H9 (cell line): ENCODE data around the gene DPP3. TPM values are rescaled to one million over a fixed set of nuclear protein-coding genes. Genes with fewer than 3 reads are reported as not detected.

Source experiments
- DNase-seq: peaks from one replicate; pipeline ENCODE4 v3.0.0-alpha.2; 2017
- H2AFZ ChIP-seq: one replicate; pipeline ENCODE4 v1.6.1; 2013; ENCODE audit warnings: mild to moderate bottlenecking, low read length, control low read depth, moderate library complexity
- H2AK5ac ChIP-seq: 2 replicates; pipeline ENCODE4 v1.6.1; 2013; ENCODE audit warnings: low read length, control low read depth, mixed read lengths; ENCODE audit not compliant: insufficient read length
- H2BK120ac ChIP-seq: one replicate; pipeline ENCODE4 v1.6.1; 2013; ENCODE audit warnings: low read depth, mild to moderate bottlenecking, low read length, control low read depth, inconsistent platforms; ENCODE audit not compliant: poor library complexity, severe bottlenecking
- H2BK12ac ChIP-seq: 2 replicates; pipeline ENCODE4 v1.6.1; 2013; ENCODE audit warnings: low read length, control low read depth, mixed read lengths, low read depth; ENCODE audit not compliant: insufficient read length
- H2BK15ac ChIP-seq: 2 replicates; pipeline ENCODE4 v1.6.1; 2013; ENCODE audit warnings: low read depth, low read length, control low read depth
- H2BK20ac ChIP-seq: one replicate; pipeline ENCODE4 v1.6.1; 2013; ENCODE audit warnings: low read depth, mild to moderate bottlenecking, low read length, control low read depth, inconsistent platforms; ENCODE audit not compliant: poor library complexity, severe bottlenecking
- H2BK5ac ChIP-seq: 2 replicates; pipeline ENCODE4 v1.6.1; 2013; ENCODE audit warnings: low read length, control low read depth, mixed read lengths; ENCODE audit not compliant: insufficient read length
- H3K14ac ChIP-seq: 2 replicates; pipeline ENCODE4 v1.6.1; 2013; ENCODE audit warnings: low read length, control low read depth; ENCODE audit not compliant: insufficient read depth
- H3K18ac ChIP-seq: 2 replicates; pipeline ENCODE4 v1.6.1; 2013; ENCODE audit warnings: low read depth, mild to moderate bottlenecking, mixed read lengths, low read length, control low read depth; ENCODE audit not compliant: insufficient read length
- H3K23ac ChIP-seq: 2 replicates; pipeline ENCODE4 v1.6.1; 2013; ENCODE audit warnings: low read length, control low read depth, mixed read lengths, low read depth; ENCODE audit not compliant: insufficient read length
- H3K23me2 ChIP-seq: 2 replicates; pipeline ENCODE4 v1.6.1; 2013; ENCODE audit warnings: low read depth, mild to moderate bottlenecking, mixed read lengths, low read length, control low read depth; ENCODE audit not compliant: insufficient read length, poor library complexity, severe bottlenecking
- H3K27ac ChIP-seq: 2 replicates; pipeline ENCODE4 v1.5.1; 2013; ENCODE audit warnings: low read length, control low read depth, mixed read lengths, low read depth; ENCODE audit not compliant: insufficient read length
- H3K27me3 ChIP-seq: 2 replicates; pipeline ENCODE4 v1.6.1; 2013; ENCODE audit warnings: low read length, control low read depth, inconsistent platforms; ENCODE audit not compliant: insufficient read depth
- H3K4ac ChIP-seq: 2 replicates; pipeline ENCODE4 v1.6.1; 2013; ENCODE audit warnings: low read depth, mild to moderate bottlenecking, control low read depth, inconsistent platforms, low read length, moderate library complexity
- H3K4me1 ChIP-seq: 2 replicates; pipeline ENCODE4 v1.6.1; 2013; ENCODE audit warnings: low read length, control low read depth, inconsistent platforms; ENCODE audit not compliant: insufficient read depth
- H3K4me2 ChIP-seq: 2 replicates; pipeline ENCODE4 v1.6.1; 2013; ENCODE audit warnings: low read length, control low read depth, mixed read lengths; ENCODE audit not compliant: insufficient read length, insufficient read depth
- H3K56ac ChIP-seq: 2 replicates; pipeline ENCODE4 v1.6.1; 2013; ENCODE audit warnings: low read depth, mild to moderate bottlenecking, mixed read lengths, low read length, control low read depth; ENCODE audit not compliant: insufficient read length
- H3K79me1 ChIP-seq: 2 replicates; pipeline ENCODE4 v1.6.1; 2013; ENCODE audit warnings: low read depth, mild to moderate bottlenecking, moderate library complexity, low read length, control low read depth, inconsistent platforms; ENCODE audit not compliant: insufficient read depth, poor library complexity, severe bottlenecking
- H3K79me2 ChIP-seq: 2 replicates; pipeline ENCODE4 v1.6.1; 2013; ENCODE audit warnings: low read length, control low read depth, inconsistent platforms; ENCODE audit not compliant: insufficient read depth
- H3K9ac ChIP-seq: 2 replicates; pipeline ENCODE4 v1.6.1; 2013; ENCODE audit warnings: low read length, control low read depth, mixed read lengths; ENCODE audit not compliant: insufficient read length; ENCODE audit errors: extremely low read depth
- H3K9me3 ChIP-seq: one replicate; pipeline ENCODE4 v1.6.1; 2013; ENCODE audit warnings: low read depth, low read length, inconsistent platforms; ENCODE audit not compliant: control insufficient read depth
- H3T11ph ChIP-seq: one replicate; pipeline ENCODE4 v1.6.1; 2013; ENCODE audit warnings: mild to moderate bottlenecking, low read length, control low read depth, inconsistent platforms
- H4K20me1 ChIP-seq: one replicate; pipeline ENCODE4 v1.6.1; 2013; ENCODE audit not compliant: control insufficient read depth, insufficient read length, insufficient read depth
- H4K5ac ChIP-seq: 2 replicates; pipeline ENCODE4 v1.6.1; 2013; ENCODE audit warnings: low read depth, mild to moderate bottlenecking, mixed read lengths, low read length, control low read depth; ENCODE audit not compliant: insufficient read length
- H4K8ac ChIP-seq: replicated peaks from 2 replicates; pipeline ENCODE4 v1.6.1; 2013; ENCODE audit warnings: low read length, control low read depth, mixed read lengths, low read depth; ENCODE audit not compliant: insufficient read length
- H4K91ac ChIP-seq: 2 replicates; pipeline ENCODE4 v1.6.1; 2013; ENCODE audit warnings: low read depth, mild to moderate bottlenecking, moderate library complexity, mixed read lengths, low read length, control low read depth; ENCODE audit not compliant: insufficient read length
- H3K27ac Mint-ChIP-seq, 3 experiments: 2 replicates in 2 of 3; 3 replicates in 1 of 3; pipeline ENCODE4 v1.8.0; 2020 to 2021; ENCODE audit warnings: mixed read lengths in 3 of 3, mild to moderate bottlenecking in 1 of 3, moderate library complexity in 1 of 3
- H3K27me3 Mint-ChIP-seq: 2 replicates; pipeline ENCODE4 v1.8.0; 2021; ENCODE audit warnings: low read depth, mild to moderate bottlenecking, moderate library complexity, mixed read lengths
- H3K36me3 Mint-ChIP-seq, 3 experiments: 2 replicates in 2 of 3; 3 replicates in 1 of 3; pipeline ENCODE4 v1.8.0; 2020 to 2021; ENCODE audit warnings: low read depth in 3 of 3, mixed read lengths in 3 of 3; ENCODE audit not compliant: insufficient read depth in 1 of 3
- H3K4me1 Mint-ChIP-seq, 2 experiments: 2 replicates each; pipeline ENCODE4 v1.8.0; 2020; ENCODE audit warnings: mixed read lengths in 2 of 2
- H3K4me3 Mint-ChIP-seq, 2 experiments: 2 replicates in 1 of 2; 3 replicates in 1 of 2; pipeline ENCODE4 v1.8.0; 2020 to 2021; ENCODE audit warnings: mild to moderate bottlenecking in 2 of 2, mixed read lengths in 2 of 2, moderate library complexity in 1 of 2
- H3K9me3 Mint-ChIP-seq, 2 experiments: 2 replicates in 1 of 2; 3 replicates in 1 of 2; pipeline ENCODE4 v1.8.0; 2020; ENCODE audit warnings: mild to moderate bottlenecking in 2 of 2, mixed read lengths in 2 of 2, moderate library complexity in 1 of 2
- WGBS: extraction: QIAGEN DNeasy Blood & Tissue Kit; methylation state at CpG from one replicate; pipeline ENCODE4 v1.1.7; 2013; ENCODE audit warnings: missing lambda C conversion rate, low lambda C conversion rate, mixed read lengths; ENCODE audit not compliant: insufficient read length; ENCODE audit errors: extremely low coverage; 5-methylcytosine and 5-hydroxymethylcytosine counted together
- total RNA-seq: library from RNA; stranded (reverse); gene quantifications from 2 replicates; pipeline ENCODE4 v1.2.1, GENCODE V29; 2021
- TF ChIP-seq, protein P1 (sequence below): fragments of 200-600 bp; sonication (generic); conservative IDR thresholded peaks from 3 replicates; pipeline ENCODE4 v1.8.0; 2021; ENCODE audit warnings: antibody characterized with exemption, mild to moderate bottlenecking

DPP3 gene
- total RNA-seq, 1 experiment from 2014 or later, result 85.3 TPM

- Histone ChIP-seq H4K91ac (no peak overlapping the region), H3K4me1 (no peaks in the 10 kb centered on the region), H3K23me2 (no peaks in the 10 kb centered on the region), H3K56ac (no peak overlapping the region), H3K18ac (no peak overlapping the region), H2AK5ac (no peak overlapping the region), H3K4ac (no peak overlapping the region), H3K23ac (no peak overlapping the region), H3T11ph (no peak overlapping the region), H4K5ac (no peak overlapping the region), H2BK120ac (no peak overlapping the region), H3K9me3 (no peaks in the 10 kb centered on the region), H3K79me1 (no peaks in the 10 kb centered on the region), H3K79me2 (no peaks in the 10 kb centered on the region), H3K9ac (no peak overlapping the region), H2BK15ac (no peak overlapping the region), H3K27ac (no peak overlapping the region), H3K27me3 (no peaks in the 10 kb centered on the region), H2AFZ (no peak overlapping the region), H2BK12ac (no peak overlapping the region), H3K4me2 (no peak overlapping the region), H2BK20ac (no peak overlapping the region), H3K14ac (no peak overlapping the region; the same call in 1 of the 2 replicates), H4K8ac (no peak overlapping the region), H2BK5ac (no peak overlapping the region), H4K20me1 (no peaks in the 10 kb centered on the region)
- Mint-ChIP-seq H3K27me3 (no peaks in the 10 kb centered on the region), H3K9me3 (no peaks in the 10 kb centered on the region), H3K36me3 (peaks cover 0 to 9% (median 6%) of the 10 kb centered on the region in 3 experiments; a peak in 5 of 7 replicates), H3K4me1 (peaks cover 12 to 13% of the 10 kb centered on the region in 2 experiments), H3K27ac (peak overlapping the region in 2 of 3 experiments; percentile 19 to 55; a peak in 2 of 7 replicates), H3K4me3 (no peak overlapping the region)
- DNase-seq, result no peak
- WGBS, result no CpG with 5 or more reads among the region's 13 CpGs
- TF ChIP-seq, protein P1, sequence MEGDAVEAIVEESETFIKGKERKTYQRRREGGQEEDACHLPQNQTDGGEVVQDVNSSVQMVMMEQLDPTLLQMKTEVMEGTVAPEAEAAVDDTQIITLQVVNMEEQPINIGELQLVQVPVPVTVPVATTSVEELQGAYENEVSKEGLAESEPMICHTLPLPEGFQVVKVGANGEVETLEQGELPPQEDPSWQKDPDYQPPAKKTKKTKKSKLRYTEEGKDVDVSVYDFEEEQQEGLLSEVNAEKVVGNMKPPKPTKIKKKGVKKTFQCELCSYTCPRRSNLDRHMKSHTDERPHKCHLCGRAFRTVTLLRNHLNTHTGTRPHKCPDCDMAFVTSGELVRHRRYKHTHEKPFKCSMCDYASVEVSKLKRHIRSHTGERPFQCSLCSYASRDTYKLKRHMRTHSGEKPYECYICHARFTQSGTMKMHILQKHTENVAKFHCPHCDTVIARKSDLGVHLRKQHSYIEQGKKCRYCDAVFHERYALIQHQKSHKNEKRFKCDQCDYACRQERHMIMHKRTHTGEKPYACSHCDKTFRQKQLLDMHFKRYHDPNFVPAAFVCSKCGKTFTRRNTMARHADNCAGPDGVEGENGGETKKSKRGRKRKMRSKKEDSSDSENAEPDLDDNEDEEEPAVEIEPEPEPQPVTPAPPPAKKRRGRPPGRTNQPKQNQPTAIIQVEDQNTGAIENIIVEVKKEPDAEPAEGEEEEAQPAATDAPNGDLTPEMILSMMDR, result no peak
Observed at GRCh38 chr11:66529655-66530054, 49.4 kb downstream of the DPP3 start.
